ENCODE results near the gene ROBO4. TPM values are rescaled to one million over a fixed set of nuclear protein-coding genes. Genes with fewer than 3 reads are reported as not detected.
A peak's percentile ranks its signal among the peaks of the same experiment; 100 is the strongest.

ROBO4 gene
- total RNA-seq, 4 donors from 2014 or later: 5.6 to 18.1 (median 12.0) TPM

GRCh38 chr11:124895471-124895971 is 2.1 kb downstream of the ROBO4 start:
- peak in 1 of 2 donors; percentile 82 for DNase-seq (ENCODE audit: low spot score in 2 of 2)
- 72 to 90% methylated on average over 18 to 19 of the region's 20 CpGs for WGBS, 2 donors
- TF ChIP-seq, protein P1, sequence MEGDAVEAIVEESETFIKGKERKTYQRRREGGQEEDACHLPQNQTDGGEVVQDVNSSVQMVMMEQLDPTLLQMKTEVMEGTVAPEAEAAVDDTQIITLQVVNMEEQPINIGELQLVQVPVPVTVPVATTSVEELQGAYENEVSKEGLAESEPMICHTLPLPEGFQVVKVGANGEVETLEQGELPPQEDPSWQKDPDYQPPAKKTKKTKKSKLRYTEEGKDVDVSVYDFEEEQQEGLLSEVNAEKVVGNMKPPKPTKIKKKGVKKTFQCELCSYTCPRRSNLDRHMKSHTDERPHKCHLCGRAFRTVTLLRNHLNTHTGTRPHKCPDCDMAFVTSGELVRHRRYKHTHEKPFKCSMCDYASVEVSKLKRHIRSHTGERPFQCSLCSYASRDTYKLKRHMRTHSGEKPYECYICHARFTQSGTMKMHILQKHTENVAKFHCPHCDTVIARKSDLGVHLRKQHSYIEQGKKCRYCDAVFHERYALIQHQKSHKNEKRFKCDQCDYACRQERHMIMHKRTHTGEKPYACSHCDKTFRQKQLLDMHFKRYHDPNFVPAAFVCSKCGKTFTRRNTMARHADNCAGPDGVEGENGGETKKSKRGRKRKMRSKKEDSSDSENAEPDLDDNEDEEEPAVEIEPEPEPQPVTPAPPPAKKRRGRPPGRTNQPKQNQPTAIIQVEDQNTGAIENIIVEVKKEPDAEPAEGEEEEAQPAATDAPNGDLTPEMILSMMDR (IDR thresholded peaks at IDR 0.05): no peak
- TF ChIP-seq POLR2A (IDR thresholded peaks at IDR 0.05): no peak
- intact Hi-C loops (cut with DNase I; ENCODE audit: low total_unique reads): no loop called here
- H3K4me3 ChIP-seq (ENCODE audit: low read depth, poor library complexity, severe bottlenecking): no peak overlapping the region

DNA sequence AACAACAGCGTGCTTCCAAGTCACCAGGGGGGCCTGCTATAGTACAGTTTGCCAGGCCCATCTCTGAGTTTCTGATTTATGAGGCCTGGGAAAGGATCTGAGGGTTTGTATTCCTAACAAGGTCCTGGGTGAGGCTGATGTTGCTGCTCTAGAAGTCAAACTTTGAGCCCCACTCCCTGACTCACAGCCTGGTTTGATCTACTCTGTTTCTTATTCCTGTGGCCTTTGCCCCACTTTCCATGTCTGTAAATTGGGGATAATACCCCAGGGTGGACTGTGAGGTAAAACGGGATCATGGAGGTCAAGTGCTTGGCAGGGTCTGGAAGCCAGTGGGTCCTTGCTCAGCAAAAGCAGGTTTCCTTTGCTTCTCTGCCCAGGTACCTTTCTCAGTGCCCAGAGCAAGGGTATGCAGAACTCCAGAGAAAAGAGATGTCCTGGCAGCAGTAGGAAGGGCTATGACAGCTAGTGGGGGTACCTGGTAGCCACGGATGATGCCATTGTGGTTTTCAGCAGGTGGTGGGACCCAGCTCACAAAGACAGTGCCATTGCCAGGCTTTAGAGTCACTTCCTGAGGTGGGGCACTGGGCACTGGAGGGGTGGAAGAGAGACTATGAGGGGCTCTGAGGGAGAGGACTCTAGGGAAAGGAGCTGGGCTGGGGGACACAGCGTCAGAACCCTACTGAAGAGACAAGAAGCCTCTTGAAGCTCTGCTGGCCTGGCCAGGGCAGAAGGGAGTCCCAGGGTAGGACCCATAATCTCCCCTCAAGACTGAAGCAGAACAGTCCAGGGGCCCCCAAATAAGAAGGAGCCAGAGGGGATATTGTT is 2.8 kb downstream of the ROBO4 start:
- no peak for TF ChIP-seq POLR2A (IDR thresholded peaks at IDR 0.05)
- TF ChIP-seq, protein P1 (IDR thresholded peaks at IDR 0.05): no peak
- intact Hi-C loops (cut with DNase I; ENCODE audit: low total_unique reads): no loop called here
- H3K4me3 ChIP-seq (ENCODE audit: low read depth, poor library complexity, severe bottlenecking): no peak overlapping the region
- peak in 1 of 2 donors; percentile 57 for DNase-seq (ENCODE audit: low spot score in 2 of 2)
- 75 to 81% methylated on average over 4 of the region's 4 CpGs for WGBS, 2 donors

DNA sequence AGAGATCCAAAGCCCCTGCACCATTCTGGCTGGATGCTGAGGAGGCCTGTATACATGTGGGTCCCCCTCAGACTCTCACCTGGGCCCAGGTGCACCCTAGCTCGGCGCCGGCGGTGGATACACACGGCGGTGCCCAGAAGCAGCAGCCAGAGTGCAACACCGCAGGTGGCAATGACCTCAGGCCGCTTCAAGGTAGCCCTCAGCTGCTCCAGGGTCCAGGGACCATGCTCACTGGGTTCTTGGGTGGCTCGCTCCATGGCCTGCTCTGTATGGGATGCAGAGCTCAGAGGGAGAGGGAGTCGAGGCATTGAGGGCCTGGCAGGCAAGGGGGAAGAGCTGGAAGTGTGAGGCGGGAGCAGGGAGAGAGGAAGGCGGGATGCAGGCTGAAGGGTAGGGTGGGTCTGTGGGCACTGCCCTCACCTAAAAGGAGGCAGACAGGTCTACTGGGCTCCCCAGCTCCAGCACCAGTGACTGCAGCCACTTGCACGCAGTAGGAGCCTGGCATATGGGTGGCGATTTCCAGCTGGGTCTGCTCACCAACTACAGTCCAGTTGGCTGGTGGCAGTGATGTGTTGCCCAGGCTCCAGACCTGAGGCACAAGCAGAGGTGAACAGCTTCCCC is 3.8 kb downstream of the ROBO4 start:
- H3K4me3 ChIP-seq (ENCODE audit: low read depth, poor library complexity, severe bottlenecking): no peak overlapping the region
- peak in 1 of 2 donors; percentile 76 for DNase-seq (ENCODE audit: low spot score in 2 of 2)
- TF ChIP-seq POLR2A (IDR thresholded peaks at IDR 0.05): no peak
- TF ChIP-seq, protein P1 (IDR thresholded peaks at IDR 0.05): no peak
- WGBS, 2 donors: 76 to 78% methylated on average over 13 to 14 of the region's 14 CpGs
- intact Hi-C loops (cut with DNase I; ENCODE audit: low total_unique reads): no loop called here

DNA sequence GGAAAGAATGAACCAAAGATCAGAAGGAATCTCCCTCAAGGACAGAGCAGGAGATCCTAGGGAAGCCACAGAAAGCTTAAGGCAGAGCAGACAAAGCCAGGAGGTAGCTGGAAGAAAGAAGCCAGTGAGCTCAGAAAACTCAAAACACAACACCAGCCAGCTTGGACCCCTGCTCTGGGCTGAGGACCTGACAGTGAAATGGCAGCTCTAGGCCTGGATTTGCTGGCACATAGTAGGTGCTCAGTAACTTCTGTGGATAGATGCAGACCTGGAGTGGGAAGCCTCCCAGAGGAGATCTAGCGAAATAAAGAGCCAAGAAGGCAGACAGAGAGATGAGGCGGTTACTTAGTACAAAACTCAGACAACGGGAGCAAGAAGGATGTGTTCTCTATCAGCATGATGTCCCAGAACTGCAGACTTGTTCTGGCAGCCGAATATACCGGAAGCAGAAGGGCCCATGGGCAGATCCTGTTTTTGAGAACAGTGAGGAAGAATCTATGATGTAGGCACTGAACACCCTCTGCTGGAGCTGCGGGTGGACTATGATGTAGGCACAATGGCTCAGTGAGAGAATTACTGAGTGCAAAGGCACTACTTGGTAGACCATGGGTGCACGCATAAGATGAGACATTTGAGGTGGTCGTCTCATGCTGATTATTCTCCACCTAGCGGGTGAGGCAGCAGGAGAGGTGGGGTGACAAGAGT is 4.8 kb downstream of the ROBO4 start:
- H3K4me3 ChIP-seq (ENCODE audit: low read depth, poor library complexity, severe bottlenecking): no peak overlapping the region
- peak in 1 of 2 donors; percentile 86 for DNase-seq (ENCODE audit: low spot score in 2 of 2)
- intact Hi-C loops (cut with DNase I; ENCODE audit: low total_unique reads): no loop called here
- 72 to 75% methylated on average over 9 of the region's 9 CpGs for WGBS, 2 donors
- no peak for TF ChIP-seq POLR2A (IDR thresholded peaks at IDR 0.05)
- TF ChIP-seq, protein P1 (IDR thresholded peaks at IDR 0.05): no peak

DNA sequence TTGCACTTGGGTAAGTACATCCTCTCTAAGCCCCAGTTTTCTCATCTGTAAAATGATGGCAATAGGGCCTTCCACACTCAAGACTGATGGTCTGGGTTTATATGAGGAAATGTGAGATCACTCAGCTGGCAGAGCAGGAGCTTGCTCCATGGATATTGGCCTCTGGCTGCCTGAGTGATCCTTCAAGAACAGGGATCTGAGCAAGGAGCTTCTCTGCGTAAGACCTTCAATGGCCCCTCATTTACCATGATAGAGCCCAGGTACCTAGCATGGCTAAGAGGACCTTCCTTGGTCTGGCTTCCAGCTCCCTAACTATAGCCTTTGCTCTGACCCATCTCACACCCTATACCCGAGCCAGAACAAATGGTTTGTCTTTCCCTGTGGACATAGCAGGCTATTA is 5.5 kb downstream of the ROBO4 start:
- peak in 1 of 2 donors; percentile 68 for DNase-seq (ENCODE audit: low spot score in 2 of 2)
- intact Hi-C loops (cut with DNase I; ENCODE audit: low total_unique reads): no loop called here
- 77 to 83% methylated on average over 2 of the region's 2 CpGs for WGBS, 2 donors
- no peak overlapping the region for H3K4me3 ChIP-seq (ENCODE audit: low read depth, poor library complexity, severe bottlenecking)
- TF ChIP-seq, protein P1 (IDR thresholded peaks at IDR 0.05): no peak
- TF ChIP-seq POLR2A (IDR thresholded peaks at IDR 0.05): no peak

All from lower leg skin (tissue), 4 donors.